LNCaP clone FGC (cell line): ENCODE measurements around the gene BPIFB1.
A peak's percentile ranks its signal among the peaks of the same experiment; 100 is the strongest.

ENCODE experiments used
- DNase-seq: peaks from one replicate; pipeline ENCODE4 v3.0.0-alpha.2; 2011; ENCODE audit warnings: low read depth
- H3K4me3 ChIP-seq: 2 replicates; pipeline ENCODE4 v1.5.1; 2011; ENCODE audit warnings: mild to moderate bottlenecking, low read depth, low read length, control low read depth
- CTCF ChIP-seq: IDR thresholded peaks from 2 replicates; pipeline ENCODE4 v1.5.1; 2012; ENCODE audit warnings: mild to moderate bottlenecking; ENCODE audit not compliant: control insufficient read depth, insufficient read depth; ENCODE audit errors: extremely low read depth

BPIFB1 gene

GRCh38 chr20:33239979-33240736 is 42.9 kb upstream of the BPIFB1 start:
- no peak for DNase-seq
- no peak overlapping the region for H3K4me3 ChIP-seq
- no peak for TF ChIP-seq CTCF

GRCh38 chr20:33240923-33241322 is 42.1 kb upstream of the BPIFB1 start:
- DNase-seq = no peak
- no peak overlapping the region for H3K4me3 ChIP-seq
- no peak for TF ChIP-seq CTCF

- no peak overlapping the region for H3K4me3 ChIP-seq
- DNase-seq = no peak
- TF ChIP-seq CTCF = no peak
Observed at GRCh38 chr20:33242319-33243100, 40.5 kb upstream of the BPIFB1 start.

- no peak overlapping the region for H3K4me3 ChIP-seq
- no peak for DNase-seq
- TF ChIP-seq CTCF = no peak
Observed at GRCh38 chr20:33246077-33246476, 36.9 kb upstream of the BPIFB1 start.

GRCh38 chr20:33249456-33249855 is 33.6 kb upstream of the BPIFB1 start:
- H3K4me3 ChIP-seq = no peak overlapping the region
- TF ChIP-seq CTCF = no peak
- DNase-seq = no peak

- no peak for TF ChIP-seq CTCF
- H3K4me3 ChIP-seq = no peak overlapping the region
- DNase-seq = no peak
Observed at GRCh38 chr20:33250666-33251065, 32.3 kb upstream of the BPIFB1 start.

- peak; percentile 63 for DNase-seq
- no peak overlapping the region for H3K4me3 ChIP-seq
- no peak for TF ChIP-seq CTCF
Observed at GRCh38 chr20:33251496-33251895, 31.5 kb upstream of the BPIFB1 start.
